Liver (tissue), 9 donors: ENCODE results near the gene TXNDC17. TPM values are rescaled to one million over a fixed set of nuclear protein-coding genes. Genes with fewer than 3 reads are reported as not detected.

Experiments
- DNase-seq: peaks from one replicate; pipeline ENCODE4 v3.0.0-alpha.2; 2017; ENCODE audit warnings: low spot score
- H3K27ac ChIP-seq, 2 donors: one replicate each; pipeline ENCODE4 v1.7.0; 2013; ENCODE audit warnings: inconsistent platforms in 2 of 2, low read length in 2 of 2, control low read depth in 1 of 2, low read depth in 1 of 2, mild to moderate bottlenecking in 1 of 2
- H3K27me3 ChIP-seq, 4 donors: one replicate each; pipeline versions ENCODE4 v1.6.1 to v1.7.0; 2013; ENCODE audit warnings: low read length in 3 of 4, inconsistent platforms in 1 of 4, mild to moderate bottlenecking in 1 of 4, moderate library complexity in 1 of 4; ENCODE audit not compliant: control insufficient read depth in 4 of 4, insufficient read depth in 4 of 4
- H3K36me3 ChIP-seq, 4 donors: one replicate each; pipeline versions ENCODE4 v1.6.1 to v1.7.0; 2013; ENCODE audit warnings: low read length in 3 of 4, mild to moderate bottlenecking in 3 of 4, low read depth in 1 of 4, moderate library complexity in 1 of 4; ENCODE audit not compliant: control insufficient read depth in 4 of 4, insufficient read depth in 3 of 4
- H3K4me1 ChIP-seq, 4 donors: one replicate each; pipeline versions ENCODE4 v1.6.1 to v1.7.0; 2013; ENCODE audit warnings: low read length in 3 of 4, mild to moderate bottlenecking in 3 of 4, moderate library complexity in 1 of 4; ENCODE audit not compliant: control insufficient read depth in 4 of 4, insufficient read depth in 4 of 4
- H3K4me3 ChIP-seq, 3 donors: one replicate each; pipeline versions ENCODE4 v1.6.1 to v1.7.0; 2013; ENCODE audit warnings: low read length in 3 of 3, control low read depth in 1 of 3, low read depth in 1 of 3, mild to moderate bottlenecking in 1 of 3
- H3K9ac ChIP-seq, 2 donors: one replicate each; pipeline ENCODE4 v1.7.0; 2013; ENCODE audit warnings: low read length in 2 of 2, mild to moderate bottlenecking in 2 of 2, moderate library complexity in 2 of 2, control low read depth in 1 of 2, low read depth in 1 of 2
- H3K9me3 ChIP-seq, 4 donors: one replicate each; pipeline versions ENCODE4 v1.6.1 to v1.7.0; 2013; ENCODE audit warnings: low read length in 3 of 4; ENCODE audit not compliant: control insufficient read depth in 4 of 4
- EGR1 ChIP-seq, 2 donors: IDR thresholded peaks; 2 replicates each; pipeline ENCODE4 v1.6.1; 2016 to 2018; ENCODE audit warnings: antibody characterized with exemption in 2 of 2, low read depth in 2 of 2
- FOXA1 ChIP-seq: IDR thresholded peaks from 2 replicates; pipeline ENCODE4 v1.6.1; 2016; ENCODE audit warnings: antibody characterized with exemption
- FOXA2 ChIP-seq: IDR thresholded peaks from 2 replicates; pipeline ENCODE4 v1.6.1; 2016; ENCODE audit warnings: antibody characterized with exemption
- HNF4A ChIP-seq, 2 donors: conservative IDR thresholded peaks; 2 replicates each; pipeline ENCODE4 v1.6.1; 2016; ENCODE audit warnings: antibody characterized with exemption in 2 of 2, mild to moderate bottlenecking in 2 of 2
- HNF4G ChIP-seq: IDR thresholded peaks from 2 replicates; pipeline ENCODE4 v1.6.1; 2016; ENCODE audit warnings: antibody characterized with exemption
- RXRA ChIP-seq, 2 donors: IDR thresholded peaks; 2 replicates each; pipeline ENCODE4 v1.6.1; 2017 to 2018; ENCODE audit warnings: antibody characterized with exemption in 2 of 2, mild to moderate bottlenecking in 1 of 2
- SP1 ChIP-seq: IDR thresholded peaks from 2 replicates; pipeline ENCODE4 v1.6.1; 2018; ENCODE audit warnings: antibody characterized with exemption, mild to moderate bottlenecking
- TAF1 ChIP-seq: conservative IDR thresholded peaks from 2 replicates; pipeline ENCODE4 v1.6.1; 2016; ENCODE audit warnings: antibody characterized with exemption, mild to moderate bottlenecking
- YY1 ChIP-seq: IDR thresholded peaks from 2 replicates; pipeline ENCODE4 v1.6.1; 2016; ENCODE audit warnings: antibody characterized with exemption, mild to moderate bottlenecking
- WGBS: extraction: QIAGEN DNeasy Blood & Tissue Kit; methylation state at CpG from one replicate; pipeline ENCODE4 v1.1.7; 2013; 5-methylcytosine and 5-hydroxymethylcytosine counted together
- polyA plus RNA-seq, 2 donors: library from polyadenylated mRNA; stranded (reverse) in 1 of 2; unstranded in 1 of 2; fragments of 200-250 nt in 1 of 2; fragments of >200 nt in 1 of 2; fragmentation: Nextera tagmentation in 1 of 2; extraction: Ambion mirVana in 1 of 2; gene quantifications; one replicate each; pipeline versions ENCODE4 v1.2.1 to v1.2.3, GENCODE V29; 2013 to 2015
- total RNA-seq, 2 donors: library from RNA; depleted of rRNA; stranded (reverse); fragments of >200 nt; gene quantifications; one replicate each; pipeline ENCODE4 v1.2.3, GENCODE V29; 2014
- TF ChIP-seq, protein P1 (sequence below): IDR thresholded peaks from 2 replicates; pipeline ENCODE4 v1.6.1; 2016; ENCODE audit warnings: antibody characterized with exemption
- TF ChIP-seq, protein P2 (sequence below): IDR thresholded peaks from 2 replicates; pipeline ENCODE4 v1.6.1; 2016; ENCODE audit warnings: antibody characterized with exemption
- TF ChIP-seq, protein P3 (sequence below): fragments of 150-350 bp; IDR thresholded peaks from 2 replicates; pipeline ENCODE4 v1.5.1; 2017; ENCODE audit warnings: improper control_type of control experiment, low read depth, low read length; ENCODE audit not compliant: missing input control
- TF ChIP-seq, protein P4 (sequence below): IDR thresholded peaks from 2 replicates; pipeline ENCODE4 v1.6.1; 2016; ENCODE audit warnings: antibody characterized with exemption
- TF ChIP-seq, protein P5 (sequence below): IDR thresholded peaks from 2 replicates; pipeline ENCODE4 v1.6.1; 2016; ENCODE audit warnings: antibody characterized with exemption, mild to moderate bottlenecking
- donor health status: healthy.
- donor health status: healthy.
- donor health status: healthy.
- donor health status: healthy.
- donor health status: healthy.

Gene TXNDC17
- total and polyA plus RNA-seq, 4 donors, result 32.9 to 329 (median 99.6) TPM

DNA sequence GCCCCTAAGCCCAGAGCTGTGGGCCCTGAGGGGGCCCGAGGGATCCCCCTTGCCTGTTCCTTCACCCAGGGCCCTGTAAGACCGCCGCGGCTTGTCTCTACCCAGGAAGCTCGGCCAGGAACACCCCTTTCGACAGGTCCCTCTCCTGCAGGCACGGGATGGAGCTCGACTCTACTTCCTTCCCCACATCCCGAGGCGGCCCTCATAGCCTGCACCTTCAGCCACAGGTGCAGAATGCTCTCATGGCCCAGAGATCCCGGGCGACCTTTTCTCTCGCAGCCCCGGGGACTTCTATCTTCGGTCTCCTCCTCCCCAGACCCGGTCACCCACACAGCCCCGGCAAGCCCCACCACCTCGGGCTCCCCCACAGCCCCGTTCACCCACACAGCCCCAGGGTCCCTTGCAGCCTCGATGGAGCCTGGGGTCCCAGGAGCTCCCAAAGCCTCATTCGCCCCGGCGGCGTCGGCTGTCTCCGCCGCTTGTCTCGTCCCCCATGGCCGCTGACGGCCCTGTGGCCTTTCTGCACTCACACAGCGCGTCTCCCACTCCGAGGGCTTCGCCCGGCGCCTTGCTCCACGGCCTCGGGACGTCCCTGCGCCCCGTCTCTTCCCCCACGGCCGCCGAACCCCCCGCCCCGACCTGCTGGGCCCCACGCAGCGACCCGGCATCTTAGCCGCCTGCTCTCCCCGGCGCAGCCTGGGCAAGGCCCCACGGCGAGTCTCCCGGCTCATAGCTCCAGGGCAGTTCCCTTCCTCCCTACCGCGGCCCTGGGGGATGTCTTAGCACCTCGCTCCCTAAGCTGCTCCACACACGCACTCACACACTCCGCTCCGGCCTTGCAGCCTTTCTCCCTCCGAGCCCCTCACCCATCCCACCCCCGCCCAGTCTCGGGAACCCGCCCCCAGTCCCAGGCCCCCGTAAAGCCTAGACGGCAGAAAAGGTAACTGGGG lies 999 bp upstream of the TXNDC17 start:
- no peaks in the 10 kb centered on the region for H3K9me3 ChIP-seq
- H3K27ac ChIP-seq, result peak overlapping the region in 1 of 2 donors; percentile 69
- peaks cover 3 to 34% (median 26%) of the 10 kb centered on the region in 4 donors for H3K4me1 ChIP-seq
- peaks cover 0 to 15% (median 6%) of the 10 kb centered on the region in 4 donors for H3K36me3 ChIP-seq
- peak overlapping the region; percentile 88 to 94 (median 90) for H3K4me3 ChIP-seq
- H3K27me3 ChIP-seq, result no peaks in the 10 kb centered on the region
- WGBS, result 1% methylated on average over 67 of the region's 67 CpGs
- peak; percentile 36 for DNase-seq
- TF ChIP-seq RXRA (IDR thresholded peaks at IDR 0.05), result no peak
- TF ChIP-seq, protein P1, sequence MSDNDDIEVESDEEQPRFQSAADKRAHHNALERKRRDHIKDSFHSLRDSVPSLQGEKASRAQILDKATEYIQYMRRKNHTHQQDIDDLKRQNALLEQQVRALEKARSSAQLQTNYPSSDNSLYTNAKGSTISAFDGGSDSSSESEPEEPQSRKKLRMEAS, result no peak
- no peak for TF ChIP-seq YY1
- TF ChIP-seq, protein P2, sequence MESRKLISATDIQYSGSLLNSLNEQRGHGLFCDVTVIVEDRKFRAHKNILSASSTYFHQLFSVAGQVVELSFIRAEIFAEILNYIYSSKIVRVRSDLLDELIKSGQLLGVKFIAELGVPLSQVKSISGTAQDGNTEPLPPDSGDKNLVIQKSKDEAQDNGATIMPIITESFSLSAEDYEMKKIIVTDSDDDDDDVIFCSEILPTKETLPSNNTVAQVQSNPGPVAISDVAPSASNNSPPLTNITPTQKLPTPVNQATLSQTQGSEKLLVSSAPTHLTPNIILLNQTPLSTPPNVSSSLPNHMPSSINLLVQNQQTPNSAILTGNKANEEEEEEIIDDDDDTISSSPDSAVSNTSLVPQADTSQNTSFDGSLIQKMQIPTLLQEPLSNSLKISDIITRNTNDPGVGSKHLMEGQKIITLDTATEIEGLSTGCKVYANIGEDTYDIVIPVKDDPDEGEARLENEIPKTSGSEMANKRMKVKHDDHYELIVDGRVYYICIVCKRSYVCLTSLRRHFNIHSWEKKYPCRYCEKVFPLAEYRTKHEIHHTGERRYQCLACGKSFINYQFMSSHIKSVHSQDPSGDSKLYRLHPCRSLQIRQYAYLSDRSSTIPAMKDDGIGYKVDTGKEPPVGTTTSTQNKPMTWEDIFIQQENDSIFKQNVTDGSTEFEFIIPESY, result no peak
- TF ChIP-seq, protein P3, sequence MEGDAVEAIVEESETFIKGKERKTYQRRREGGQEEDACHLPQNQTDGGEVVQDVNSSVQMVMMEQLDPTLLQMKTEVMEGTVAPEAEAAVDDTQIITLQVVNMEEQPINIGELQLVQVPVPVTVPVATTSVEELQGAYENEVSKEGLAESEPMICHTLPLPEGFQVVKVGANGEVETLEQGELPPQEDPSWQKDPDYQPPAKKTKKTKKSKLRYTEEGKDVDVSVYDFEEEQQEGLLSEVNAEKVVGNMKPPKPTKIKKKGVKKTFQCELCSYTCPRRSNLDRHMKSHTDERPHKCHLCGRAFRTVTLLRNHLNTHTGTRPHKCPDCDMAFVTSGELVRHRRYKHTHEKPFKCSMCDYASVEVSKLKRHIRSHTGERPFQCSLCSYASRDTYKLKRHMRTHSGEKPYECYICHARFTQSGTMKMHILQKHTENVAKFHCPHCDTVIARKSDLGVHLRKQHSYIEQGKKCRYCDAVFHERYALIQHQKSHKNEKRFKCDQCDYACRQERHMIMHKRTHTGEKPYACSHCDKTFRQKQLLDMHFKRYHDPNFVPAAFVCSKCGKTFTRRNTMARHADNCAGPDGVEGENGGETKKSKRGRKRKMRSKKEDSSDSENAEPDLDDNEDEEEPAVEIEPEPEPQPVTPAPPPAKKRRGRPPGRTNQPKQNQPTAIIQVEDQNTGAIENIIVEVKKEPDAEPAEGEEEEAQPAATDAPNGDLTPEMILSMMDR, result no peak
- TF ChIP-seq, protein P4, sequence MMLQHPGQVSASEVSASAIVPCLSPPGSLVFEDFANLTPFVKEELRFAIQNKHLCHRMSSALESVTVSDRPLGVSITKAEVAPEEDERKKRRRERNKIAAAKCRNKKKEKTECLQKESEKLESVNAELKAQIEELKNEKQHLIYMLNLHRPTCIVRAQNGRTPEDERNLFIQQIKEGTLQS, result no peak
- no peak for TF ChIP-seq HNF4A (conservative IDR thresholded peaks at IDR 0.05)
- H3K9ac ChIP-seq, result peak overlapping the region; percentile 36 to 68

DNA sequence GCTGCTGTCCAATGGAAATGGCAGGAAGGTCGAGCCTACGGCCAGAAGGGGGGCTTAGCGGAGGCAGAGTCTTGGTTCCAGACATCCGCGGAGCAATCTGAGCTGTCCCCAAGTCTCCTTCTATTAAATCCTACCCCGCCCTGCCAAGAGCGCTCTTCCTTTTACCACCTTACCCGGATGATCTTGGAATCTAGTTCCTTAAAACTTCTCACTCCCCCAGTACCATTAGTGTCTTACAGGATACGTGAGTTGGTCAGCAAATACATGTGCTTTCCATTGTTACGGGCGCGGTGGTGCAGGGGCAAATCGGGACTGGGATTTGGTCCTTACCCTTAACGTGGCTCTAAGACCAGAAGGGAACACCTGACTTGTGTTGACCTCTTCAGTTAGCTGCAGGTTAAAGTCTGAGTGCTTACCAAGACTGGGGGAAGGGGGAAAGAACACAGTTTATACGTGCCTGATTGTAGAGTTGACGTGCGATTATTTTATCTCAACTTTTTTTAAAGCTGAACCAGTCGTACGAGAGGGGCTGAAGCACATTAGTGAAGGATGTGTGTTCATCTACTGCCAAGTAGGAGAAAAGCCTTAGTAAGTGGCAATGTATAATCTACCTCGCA lies 495 bp downstream of the TXNDC17 start:
- DNase-seq, result peak; percentile 38
- 3% methylated on average over 20 of the region's 20 CpGs for WGBS
- Histone ChIP-seq H3K27me3 (no peaks in the 10 kb centered on the region), H3K9ac (peak overlapping the region; percentile 65 to 80), H3K36me3 (peaks cover 2 to 18% (median 8%) of the 10 kb centered on the region in 4 donors), H3K4me1 (peaks cover 3 to 34% (median 26%) of the 10 kb centered on the region in 4 donors), H3K9me3 (no peaks in the 10 kb centered on the region), H3K4me3 (peak overlapping the region; percentile 88 to 94 (median 90)), H3K27ac (peak overlapping the region; percentile 69 to 82)
- TF ChIP-seq, protein P2, result no peak
- TF ChIP-seq, protein P3, result no peak
- TF ChIP-seq, protein P5, sequence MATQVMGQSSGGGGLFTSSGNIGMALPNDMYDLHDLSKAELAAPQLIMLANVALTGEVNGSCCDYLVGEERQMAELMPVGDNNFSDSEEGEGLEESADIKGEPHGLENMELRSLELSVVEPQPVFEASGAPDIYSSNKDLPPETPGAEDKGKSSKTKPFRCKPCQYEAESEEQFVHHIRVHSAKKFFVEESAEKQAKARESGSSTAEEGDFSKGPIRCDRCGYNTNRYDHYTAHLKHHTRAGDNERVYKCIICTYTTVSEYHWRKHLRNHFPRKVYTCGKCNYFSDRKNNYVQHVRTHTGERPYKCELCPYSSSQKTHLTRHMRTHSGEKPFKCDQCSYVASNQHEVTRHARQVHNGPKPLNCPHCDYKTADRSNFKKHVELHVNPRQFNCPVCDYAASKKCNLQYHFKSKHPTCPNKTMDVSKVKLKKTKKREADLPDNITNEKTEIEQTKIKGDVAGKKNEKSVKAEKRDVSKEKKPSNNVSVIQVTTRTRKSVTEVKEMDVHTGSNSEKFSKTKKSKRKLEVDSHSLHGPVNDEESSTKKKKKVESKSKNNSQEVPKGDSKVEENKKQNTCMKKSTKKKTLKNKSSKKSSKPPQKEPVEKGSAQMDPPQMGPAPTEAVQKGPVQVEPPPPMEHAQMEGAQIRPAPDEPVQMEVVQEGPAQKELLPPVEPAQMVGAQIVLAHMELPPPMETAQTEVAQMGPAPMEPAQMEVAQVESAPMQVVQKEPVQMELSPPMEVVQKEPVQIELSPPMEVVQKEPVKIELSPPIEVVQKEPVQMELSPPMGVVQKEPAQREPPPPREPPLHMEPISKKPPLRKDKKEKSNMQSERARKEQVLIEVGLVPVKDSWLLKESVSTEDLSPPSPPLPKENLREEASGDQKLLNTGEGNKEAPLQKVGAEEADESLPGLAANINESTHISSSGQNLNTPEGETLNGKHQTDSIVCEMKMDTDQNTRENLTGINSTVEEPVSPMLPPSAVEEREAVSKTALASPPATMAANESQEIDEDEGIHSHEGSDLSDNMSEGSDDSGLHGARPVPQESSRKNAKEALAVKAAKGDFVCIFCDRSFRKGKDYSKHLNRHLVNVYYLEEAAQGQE, result no peak
- TF ChIP-seq EGR1 (IDR thresholded peaks at IDR 0.05; ENCODE audit: low read depth in 2 of 2) (no peak), FOXA1 (no peak), TAF1 (peak; percentile 46), RXRA (IDR thresholded peaks at IDR 0.05) (peak in 1 of 2 donors; percentile 29), HNF4A (conservative IDR thresholded peaks at IDR 0.05) (peak; percentile 59 to 62), HNF4G (peak; percentile 49), FOXA2 (no peak), SP1 (peak; percentile 10)
